ENCODE results near the gene KRTAP12-3. TPM values are rescaled to one million over a fixed set of nuclear protein-coding genes. Genes with fewer than 3 reads are reported as not detected.
"Not testable (repeated sequence)": the region's sequence is repeated elsewhere in the genome, so short reads cannot be mapped to it uniquely, and the experiment has no call there.

The KRTAP12-3 gene, protein sequence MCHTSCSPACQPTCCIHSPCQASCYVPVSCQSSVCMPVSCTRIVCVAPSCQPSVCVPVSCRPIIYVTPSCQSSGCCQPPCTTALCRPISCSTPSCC
- total RNA-seq (2022) = not detected in 2 replicates
- Bru-seq, nascent RNA = not detected
- not detected for BruChase-seq, experiment 1, labeled RNA remaining after a 6-hour chase
- BruChase-seq, experiment 2, labeled RNA remaining after a 2-hour chase = not detected
- long read RNA-seq = 0 reads

DNA sequence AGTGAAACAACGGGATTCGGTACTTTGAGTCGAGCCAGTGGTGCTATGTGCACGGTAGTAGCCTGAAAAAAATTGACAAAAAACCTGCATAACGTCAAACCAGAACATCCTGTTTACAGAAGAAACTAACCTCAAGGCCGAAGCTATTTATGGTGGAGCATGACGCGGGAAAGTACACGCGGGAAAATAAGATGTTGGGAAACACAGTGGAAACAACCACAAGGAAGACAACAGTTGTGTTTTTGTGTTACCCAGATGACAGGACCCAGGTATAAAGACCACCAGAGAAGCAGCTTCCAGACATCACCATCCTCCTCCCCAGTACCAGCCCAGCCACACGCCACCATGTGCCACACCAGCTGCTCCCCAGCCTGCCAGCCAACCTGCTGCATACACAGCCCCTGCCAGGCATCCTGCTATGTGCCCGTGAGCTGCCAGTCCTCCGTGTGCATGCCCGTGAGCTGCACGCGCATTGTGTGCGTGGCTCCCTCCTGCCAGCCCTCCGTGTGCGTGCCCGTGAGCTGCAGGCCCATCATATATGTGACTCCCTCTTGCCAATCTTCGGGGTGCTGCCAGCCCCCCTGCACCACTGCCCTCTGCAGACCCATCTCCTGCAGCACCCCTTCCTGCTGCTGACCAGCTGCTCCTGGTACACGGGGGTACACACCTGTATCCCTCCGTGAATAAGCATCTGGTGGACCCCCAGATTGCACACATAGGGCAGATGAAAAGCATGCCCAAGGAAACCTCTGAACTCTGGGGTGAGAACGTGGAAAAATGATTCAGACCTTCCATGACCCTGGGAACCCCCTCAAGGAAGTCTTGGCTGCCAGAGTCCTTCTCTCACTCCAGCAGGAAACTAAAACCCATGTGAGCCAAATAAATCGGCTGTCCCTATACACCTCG, at the start of gene KRTAP12-3:
Gene KRTAP12-3, plus strand, starts transcription at position 298 of the 906 bp plus-strand sequence. Its CDS starts 48 bp downstream, at position 346.
- Mint-ChIP-seq H3K4me3 (ENCODE audit: low read depth, unreplicated experiment) (no peak within 1 kb of the TSS), H3K27me3 (ENCODE audit: unreplicated experiment) (peaks cover 89% of the 10 kb centered on the region), H3K36me3 (ENCODE audit: insufficient read depth, unreplicated experiment) (peaks cover 3% of the 10 kb centered on the region), H3K27ac (ENCODE audit: unreplicated experiment) (no peak within 1 kb of the TSS), H3K9me3 (ENCODE audit: low read depth, unreplicated experiment) (peaks cover 2% of the 10 kb centered on the region), H3K4me1 (ENCODE audit: low read depth, unreplicated experiment) (no peaks in the 10 kb centered on the region)
- TF ChIP-seq CTCF (IDR thresholded peaks at IDR 0.05; ENCODE audit: unreplicated experiment) = no peak
- BruUV-seq (replicated peaks) = no TSS peak
- intact Hi-C loops (cut with micrococcal nuclease; ENCODE audit: unreplicated experiment) = no loop called here
- no peak for DNase-seq
- CTCF ChIA-PET = no interaction called here

DNA sequence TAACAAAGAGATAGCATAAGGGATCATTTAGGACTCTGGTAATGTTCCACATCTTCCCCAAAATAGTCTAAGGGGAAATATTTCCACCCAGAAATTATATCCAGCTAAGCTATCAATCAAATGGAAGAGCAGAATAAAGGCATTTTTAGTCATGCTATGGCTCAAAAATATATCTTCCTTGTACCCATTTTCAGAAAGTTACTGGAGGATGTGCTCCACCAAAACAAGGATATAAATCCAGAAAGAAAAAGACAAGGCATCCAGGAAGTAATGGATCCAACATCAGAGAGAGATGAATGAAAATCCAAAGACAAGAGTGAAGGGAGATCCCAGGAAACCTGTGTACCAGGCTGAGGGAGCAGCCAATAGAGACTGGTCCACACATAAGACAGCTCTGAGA, 48.5 kb upstream of the KRTAP12-3 start:
- no peak overlapping the region for H3K4me3 Mint-ChIP-seq (ENCODE audit: low read depth, unreplicated experiment)
- no peak overlapping the region for H3K27ac Mint-ChIP-seq (ENCODE audit: unreplicated experiment)
- H3K4me1 Mint-ChIP-seq (ENCODE audit: low read depth, unreplicated experiment) = no peaks in the 10 kb centered on the region
- H3K9me3 Mint-ChIP-seq (ENCODE audit: low read depth, unreplicated experiment) = peaks cover 10% of the 10 kb centered on the region
- no peak for TF ChIP-seq CTCF (IDR thresholded peaks at IDR 0.05; ENCODE audit: unreplicated experiment)
- H3K27me3 Mint-ChIP-seq (ENCODE audit: unreplicated experiment) = peaks cover 54% of the 10 kb centered on the region
- H3K36me3 Mint-ChIP-seq (ENCODE audit: insufficient read depth, unreplicated experiment) = no peaks in the 10 kb centered on the region
- BruUV-seq (replicated peaks) = no TSS peak
- DNase-seq = no peak
- intact Hi-C loops (cut with micrococcal nuclease; ENCODE audit: unreplicated experiment) = no loop called here
- CTCF ChIA-PET = no interaction called here

- DNase-seq; intact Hi-C loops (cut with micrococcal nuclease; ENCODE audit: unreplicated experiment); H3K4me1 Mint-ChIP-seq (ENCODE audit: low read depth, unreplicated experiment); BruUV-seq (replicated peaks); H3K36me3 Mint-ChIP-seq (ENCODE audit: insufficient read depth, unreplicated experiment); H3K27ac Mint-ChIP-seq (ENCODE audit: unreplicated experiment); H3K4me3 Mint-ChIP-seq (ENCODE audit: low read depth, unreplicated experiment); CTCF ChIA-PET: not testable (repeated sequence)
- Mint-ChIP-seq H3K9me3 (ENCODE audit: low read depth, unreplicated experiment) (peaks cover 10% of the 10 kb centered on the region), H3K27me3 (ENCODE audit: unreplicated experiment) (peaks cover 43% of the 10 kb centered on the region)
Observed at GRCh38 chr21:44610157-44610843, 47.4 kb upstream of the KRTAP12-3 start.

GRCh38 chr21:44611551-44611950, 46.2 kb upstream of the KRTAP12-3 start:
- peaks cover 10% of the 10 kb centered on the region for H3K9me3 Mint-ChIP-seq (ENCODE audit: low read depth, unreplicated experiment)
- peaks cover 41% of the 10 kb centered on the region for H3K27me3 Mint-ChIP-seq (ENCODE audit: unreplicated experiment)
- CTCF ChIA-PET = no interaction called here
- no TSS peak for BruUV-seq (replicated peaks)
- H3K4me3 Mint-ChIP-seq (ENCODE audit: low read depth, unreplicated experiment) = no peak overlapping the region
- intact Hi-C loops (cut with micrococcal nuclease; ENCODE audit: unreplicated experiment) = no loop called here
- no peak for DNase-seq
- no peak overlapping the region for H3K27ac Mint-ChIP-seq (ENCODE audit: unreplicated experiment)
- TF ChIP-seq CTCF (IDR thresholded peaks at IDR 0.05; ENCODE audit: unreplicated experiment) = no peak
- H3K4me1 Mint-ChIP-seq (ENCODE audit: low read depth, unreplicated experiment) = no peaks in the 10 kb centered on the region
- H3K36me3 Mint-ChIP-seq (ENCODE audit: insufficient read depth, unreplicated experiment) = no peaks in the 10 kb centered on the region
